ENCODE data around the gene FKBP2. TPM values are rescaled to one million over a fixed set of nuclear protein-coding genes. Genes with fewer than 3 reads are reported as not detected.
A peak's percentile ranks its signal among the peaks of the same experiment; 100 is the strongest.

The FKBP2 gene
- total and polyA plus RNA-seq, 4 experiments from 2014 or later = 41.4 to 107 (median 76.3) TPM

GRCh38 chr11:64291752-64292459 lies 51.0 kb downstream of the FKBP2 start:
- CTCF ChIA-PET (ENCODE audit: partially characterized antibody) = interaction anchor here (1.6 kb wide), 2 partner anchors 9 to 12 kb away, joined by 6 to 7 read pairs; no protein-coding TSS in a partner anchor
- peaks cover 40% of the 10 kb centered on the region for H3K27me3 ChIP-seq (ENCODE audit: insufficient read depth, low read length)
- DNase-seq = peak in 1 of 5 donors; percentile 34

GRCh38 chr11:64292460-64293254 lies 51.8 kb downstream of the FKBP2 start:
- Histone ChIP-seq H3K27ac (ENCODE audit: low read depth, low read length) (no peak overlapping the region), H3K4me3 (ENCODE audit: low read length in 2 of 2) (peak overlapping the region in 1 of 2 donors; percentile 27), H3K4me1 (ENCODE audit: insufficient read depth, low read length) (peaks cover 12% of the 10 kb centered on the region), H3K36me3 (ENCODE audit: insufficient read depth, low read length) (no peaks in the 10 kb centered on the region), H3K27me3 (ENCODE audit: insufficient read depth, low read length) (peaks cover 42% of the 10 kb centered on the region), H3K9me3 (ENCODE audit: control insufficient read depth in 1 of 2, low read length in 2 of 2) (no peaks in the 10 kb centered on the region)
- Mint-ChIP-seq H3K9me3 (no peaks in the 10 kb centered on the region), H3K27ac (peak overlapping the region in 1 of 7 donors; percentile 31), H3K4me3 (peak overlapping the region in 7 of 8 donors; percentile 22 to 77 (median 41)), H3K4me1 (peaks cover 3 to 16% (median 7%) of the 10 kb centered on the region in 4 donors), H3K27me3 (peaks cover 39 to 44% of the 10 kb centered on the region in 2 donors), H3K36me3 (no peaks in the 10 kb centered on the region)
- no peak for DNase-seq
- intact Hi-C loops (cut with micrococcal nuclease) = no loop called here
- ChIA-PET POLR2A (ENCODE audit: partially characterized antibody) (interaction anchor here (0.8 to 1.9 kb wide), 4 partner anchors 21 to 85 kb away, joined by 3 to 5 read pairs (median 4); no protein-coding TSS in a partner anchor), CTCF (ENCODE audit: partially characterized antibody) (interaction anchor here (1.1 to 1.6 kb wide), 3 partner anchors 8 to 86 kb away, joined by 3 to 7 read pairs (median 6); partner anchors contain the start of gene FERMT3)

More at GRCh38 chr11:64291752-64292459, 51.0 kb downstream of the FKBP2 start:
- H3K4me3 ChIP-seq (ENCODE audit: low read length in 2 of 2) = peak overlapping the region in 1 of 2 donors; percentile 27
- peaks cover 35 to 37% of the 10 kb centered on the region in 2 donors for H3K27me3 Mint-ChIP-seq
- peaks cover 12% of the 10 kb centered on the region for H3K4me1 ChIP-seq (ENCODE audit: insufficient read depth, low read length)
- H3K9me3 Mint-ChIP-seq = no peaks in the 10 kb centered on the region
- H3K36me3 Mint-ChIP-seq = no peaks in the 10 kb centered on the region
- peak overlapping the region in 1 of 8 donors; percentile 77 for H3K4me3 Mint-ChIP-seq
- no peaks in the 10 kb centered on the region for H3K9me3 ChIP-seq (ENCODE audit: control insufficient read depth in 1 of 2, low read length in 2 of 2)
- intact Hi-C loops (cut with micrococcal nuclease) = no loop called here
- POLR2A ChIA-PET (ENCODE audit: partially characterized antibody) = interaction anchor here (0.8 to 1.9 kb wide), 3 partner anchors 20 to 85 kb away, joined by 3 to 5 read pairs (median 5); no protein-coding TSS in a partner anchor
- H3K4me1 Mint-ChIP-seq = peaks cover 4 to 14% (median 7%) of the 10 kb centered on the region in 4 donors
- H3K36me3 ChIP-seq (ENCODE audit: insufficient read depth, low read length) = no peaks in the 10 kb centered on the region
- no peak overlapping the region for H3K27ac Mint-ChIP-seq
- no peak overlapping the region for H3K27ac ChIP-seq (ENCODE audit: low read depth, low read length)

Other genes starting within 250 kb of the FKBP2 start
- gene FLRT1, start 205.2 kb upstream of the FKBP2 start, total RNA-seq = not detected
- not detected for gene FLRT1, start 205.2 kb upstream of the FKBP2 start, polyA plus RNA-seq
- gene MACROD1, start 75.0 kb upstream of the FKBP2 start, total RNA-seq = 1 to 10 TPM; 8.1 to 8.7 TPM
- gene MACROD1, start 75.0 kb upstream of the FKBP2 start, polyA plus RNA-seq = 1 to 10 TPM; 5.0 to 6.5 TPM
- 100 to 1,000 TPM in 1 of 2 experiments, 10 to 100 TPM in 1; 97.4 to 106 TPM for gene STIP1, start 54.9 kb upstream of the FKBP2 start, total RNA-seq
- 10 to 100 TPM; 37.1 to 98.8 TPM for gene STIP1, start 54.9 kb upstream of the FKBP2 start, polyA plus RNA-seq
- 100 to 1,000 TPM; 149 to 152 TPM for gene FERMT3, start 34.4 kb upstream of the FKBP2 start, total RNA-seq
- gene FERMT3, start 34.4 kb upstream of the FKBP2 start, polyA plus RNA-seq = 100 to 1,000 TPM; 198 to 202 TPM
- 10 to 100 TPM; 37.6 to 42.1 TPM for gene TRPT1, start 14.9 kb upstream of the FKBP2 start, total RNA-seq
- gene TRPT1, start 14.9 kb upstream of the FKBP2 start, polyA plus RNA-seq = 10 to 100 TPM; 31.1 to 35.3 TPM
- 100 to 1,000 TPM in 1 of 2 experiments, 10 to 100 TPM in 1; 83.9 to 101 TPM for gene NUDT22, start 14.8 kb upstream of the FKBP2 start, total RNA-seq
- 10 to 100 TPM; 38.1 to 69.6 TPM for gene NUDT22, start 14.8 kb upstream of the FKBP2 start, polyA plus RNA-seq
- gene DNAJC4, start 10.5 kb upstream of the FKBP2 start, total RNA-seq = 10 to 100 TPM; 60.6 to 64.5 TPM
- 10 to 100 TPM; 15.6 to 23.6 TPM for gene DNAJC4, start 10.5 kb upstream of the FKBP2 start, polyA plus RNA-seq
- 10 to 100 TPM; 96.8 to 97.3 TPM for gene VEGFB, start 6.5 kb upstream of the FKBP2 start, total RNA-seq
- gene VEGFB, start 6.5 kb upstream of the FKBP2 start, polyA plus RNA-seq = 10 to 100 TPM in 1 of 2 donors, 1 to 10 TPM in 1; 2.3 to 22.2 TPM
- gene PPP1R14B, start 5.8 kb downstream of the FKBP2 start, total RNA-seq = 10 to 100 TPM; 32.2 to 38.4 TPM
- 10 to 100 TPM; 52.1 to 83.5 TPM for gene PPP1R14B, start 5.8 kb downstream of the FKBP2 start, polyA plus RNA-seq
- 10 to 100 TPM; 10.8 to 11.9 TPM for gene PLCB3, start 10.4 kb downstream of the FKBP2 start, total RNA-seq
- gene PLCB3, start 10.4 kb downstream of the FKBP2 start, polyA plus RNA-seq = under 1 TPM in 1 of 2 donors, not detected in 1; 0.71 TPM
- gene BAD, start 43.6 kb downstream of the FKBP2 start, total RNA-seq = 10 to 100 TPM; 23.1 to 26.2 TPM
- gene BAD, start 43.6 kb downstream of the FKBP2 start, polyA plus RNA-seq = 10 to 100 TPM; 48.2 to 70.1 TPM
- gene GPR137, start 44.8 kb downstream of the FKBP2 start, total RNA-seq = 10 to 100 TPM; 30.6 to 34.7 TPM
- 10 to 100 TPM in 1 of 2 donors, 1 to 10 TPM in 1; 6.8 to 11.2 TPM for gene GPR137, start 44.8 kb downstream of the FKBP2 start, polyA plus RNA-seq
- gene KCNK4, start 50.2 kb downstream of the FKBP2 start, total RNA-seq = not detected
- gene KCNK4, start 50.2 kb downstream of the FKBP2 start, polyA plus RNA-seq = not detected
- gene CATSPERZ, start 59.3 kb downstream of the FKBP2 start, total RNA-seq = not detected
- gene CATSPERZ, start 59.3 kb downstream of the FKBP2 start, polyA plus RNA-seq = not detected
- 10 to 100 TPM; 29.5 to 31.9 TPM for gene ESRRA, start 64.4 kb downstream of the FKBP2 start, total RNA-seq
- 10 to 100 TPM in 1 of 2 donors, 1 to 10 TPM in 1; 4.4 to 12.4 TPM for gene ESRRA, start 64.4 kb downstream of the FKBP2 start, polyA plus RNA-seq
- 100 to 1,000 TPM; 171 to 174 TPM for gene TRMT112, start 76.5 kb downstream of the FKBP2 start, total RNA-seq
- 100 to 1,000 TPM; 413 to 516 TPM for gene TRMT112, start 76.5 kb downstream of the FKBP2 start, polyA plus RNA-seq
- 10 to 100 TPM; 57.6 to 58.7 TPM for gene PRDX5, start 77.0 kb downstream of the FKBP2 start, total RNA-seq
- 100 to 1,000 TPM; 164 to 251 TPM for gene PRDX5, start 77.0 kb downstream of the FKBP2 start, polyA plus RNA-seq
- 10 to 100 TPM; 68.3 to 73.0 TPM for gene CCDC88B, start 99.1 kb downstream of the FKBP2 start, total RNA-seq
- gene CCDC88B, start 99.1 kb downstream of the FKBP2 start, polyA plus RNA-seq = 10 to 100 TPM in 1 of 2 donors, 1 to 10 TPM in 1; 6.8 to 39.5 TPM
- gene RPS6KA4, start 118.1 kb downstream of the FKBP2 start, total RNA-seq = 10 to 100 TPM; 33.9 to 38.7 TPM
- gene RPS6KA4, start 118.1 kb downstream of the FKBP2 start, polyA plus RNA-seq = 10 to 100 TPM in 1 of 2 donors, 1 to 10 TPM in 1; 6.7 to 12.5 TPM

All from CD4-positive, alpha-beta memory T cell (primary cell).